Activated CD8-positive, alpha-beta memory T cell treated with anti-CD3 and anti-CD28 coated beads for 24 hours (primary cell): ENCODE data around the gene SNCB.

Source experiments
- DNase-seq: peaks from one replicate; pipeline ENCODE4 v3.0.0-alpha.2; 2020

SNCB gene

GRCh38 chr5:176643491-176644219 is 13.3 kb upstream of the SNCB start:
- DNase-seq, result no peak

GRCh38 chr5:176642675-176643490 is 12.5 kb upstream of the SNCB start:
- no peak for DNase-seq

- DNase-seq, result no peak
Observed at GRCh38 chr5:176640616-176641015, 10.3 kb upstream of the SNCB start.

- DNase-seq, result no peak
Observed at GRCh38 chr5:176639981-176640380, 9.6 kb upstream of the SNCB start.

- no peak for DNase-seq
Observed at GRCh38 chr5:176639208-176639607, 8.9 kb upstream of the SNCB start.

- no peak for DNase-seq
Observed at GRCh38 chr5:176638437-176638836, 8.1 kb upstream of the SNCB start.

- no peak for DNase-seq
Observed at GRCh38 chr5:176637556-176637955, 7.2 kb upstream of the SNCB start.

- DNase-seq, result no peak
Observed at GRCh38 chr5:176636426-176636825, 6.1 kb upstream of the SNCB start.

GRCh38 chr5:176633598-176633997 is 3.3 kb upstream of the SNCB start:
- no peak for DNase-seq

GRCh38 chr5:176632745-176633144 is 2.4 kb upstream of the SNCB start:
- DNase-seq, result no peak

GRCh38 chr5:176631383-176632200 is 1.3 kb upstream of the SNCB start:
- no peak for DNase-seq

GRCh38 chr5:176630681-176631222 is 418 bp upstream of the SNCB start:
- DNase-seq, result no peak

GRCh38 chr5:176629317-176629852 is 949 bp downstream of the SNCB start:
- no peak for DNase-seq

- no peak for DNase-seq
Observed at GRCh38 chr5:176628406-176629228, 1.7 kb downstream of the SNCB start.

GRCh38 chr5:176627582-176627981 is 2.8 kb downstream of the SNCB start:
- DNase-seq, result no peak

GRCh38 chr5:176626876-176627236 is 3.5 kb downstream of the SNCB start:
- DNase-seq, result no peak

- DNase-seq, result no peak
Observed at GRCh38 chr5:176625966-176626875, 4.1 kb downstream of the SNCB start.

- DNase-seq, result no peak
Observed at GRCh38 chr5:176625512-176625911, 4.8 kb downstream of the SNCB start.

- no peak for DNase-seq
Observed at GRCh38 chr5:176624938-176625337, 5.4 kb downstream of the SNCB start.

- no peak for DNase-seq
Observed at GRCh38 chr5:176624142-176624541, 6.2 kb downstream of the SNCB start.

- DNase-seq, result no peak
Observed at GRCh38 chr5:176621661-176622079, 8.7 kb downstream of the SNCB start.
